Liver (tissue), 9 donors: ENCODE results near the gene TOP1. TPM values are rescaled to one million over a fixed set of nuclear protein-coding genes. Genes with fewer than 3 reads are reported as not detected.

Experiments used
- DNase-seq: peaks from one replicate; pipeline ENCODE4 v3.0.0-alpha.2; 2017; ENCODE audit warnings: low spot score
- H3K27ac ChIP-seq, 2 donors: one replicate each; pipeline ENCODE4 v1.7.0; 2013; ENCODE audit warnings: inconsistent platforms in 2 of 2, low read length in 2 of 2, control low read depth in 1 of 2, low read depth in 1 of 2, mild to moderate bottlenecking in 1 of 2
- H3K27me3 ChIP-seq, 4 donors: one replicate each; pipeline versions ENCODE4 v1.6.1 to v1.7.0; 2013; ENCODE audit warnings: low read length in 3 of 4, inconsistent platforms in 1 of 4, mild to moderate bottlenecking in 1 of 4, moderate library complexity in 1 of 4; ENCODE audit not compliant: control insufficient read depth in 4 of 4, insufficient read depth in 4 of 4
- H3K36me3 ChIP-seq, 4 donors: one replicate each; pipeline versions ENCODE4 v1.6.1 to v1.7.0; 2013; ENCODE audit warnings: low read length in 3 of 4, mild to moderate bottlenecking in 3 of 4, low read depth in 1 of 4, moderate library complexity in 1 of 4; ENCODE audit not compliant: control insufficient read depth in 4 of 4, insufficient read depth in 3 of 4
- H3K4me1 ChIP-seq, 4 donors: one replicate each; pipeline versions ENCODE4 v1.6.1 to v1.7.0; 2013; ENCODE audit warnings: low read length in 3 of 4, mild to moderate bottlenecking in 3 of 4, moderate library complexity in 1 of 4; ENCODE audit not compliant: control insufficient read depth in 4 of 4, insufficient read depth in 4 of 4
- H3K4me3 ChIP-seq, 3 donors: one replicate each; pipeline versions ENCODE4 v1.6.1 to v1.7.0; 2013; ENCODE audit warnings: low read length in 3 of 3, control low read depth in 1 of 3, low read depth in 1 of 3, mild to moderate bottlenecking in 1 of 3
- H3K9ac ChIP-seq, 2 donors: one replicate each; pipeline ENCODE4 v1.7.0; 2013; ENCODE audit warnings: low read length in 2 of 2, mild to moderate bottlenecking in 2 of 2, moderate library complexity in 2 of 2, control low read depth in 1 of 2, low read depth in 1 of 2
- H3K9me3 ChIP-seq, 4 donors: one replicate each; pipeline versions ENCODE4 v1.6.1 to v1.7.0; 2013; ENCODE audit warnings: low read length in 3 of 4; ENCODE audit not compliant: control insufficient read depth in 4 of 4
- EGR1 ChIP-seq, 2 donors: IDR thresholded peaks; 2 replicates each; pipeline ENCODE4 v1.6.1; 2016 to 2018; ENCODE audit warnings: antibody characterized with exemption in 2 of 2, low read depth in 2 of 2
- FOXA1 ChIP-seq: IDR thresholded peaks from 2 replicates; pipeline ENCODE4 v1.6.1; 2016; ENCODE audit warnings: antibody characterized with exemption
- FOXA2 ChIP-seq: IDR thresholded peaks from 2 replicates; pipeline ENCODE4 v1.6.1; 2016; ENCODE audit warnings: antibody characterized with exemption
- GABPA ChIP-seq, 2 donors: IDR thresholded peaks in 1 of 2; conservative IDR thresholded peaks in 1 of 2; 2 replicates each; pipeline ENCODE4 v1.6.1; 2016; ENCODE audit warnings: antibody characterized with exemption in 2 of 2, mild to moderate bottlenecking in 1 of 2, moderate library complexity in 1 of 2
- HNF4A ChIP-seq, 2 donors: conservative IDR thresholded peaks; 2 replicates each; pipeline ENCODE4 v1.6.1; 2016; ENCODE audit warnings: antibody characterized with exemption in 2 of 2, mild to moderate bottlenecking in 2 of 2
- HNF4G ChIP-seq: IDR thresholded peaks from 2 replicates; pipeline ENCODE4 v1.6.1; 2016; ENCODE audit warnings: antibody characterized with exemption
- JUND ChIP-seq, 2 donors: IDR thresholded peaks; 2 replicates each; pipeline ENCODE4 v1.6.1; 2016; ENCODE audit warnings: antibody characterized with exemption in 2 of 2
- RAD21 ChIP-seq, 2 donors: IDR thresholded peaks; 2 replicates each; pipeline ENCODE4 v1.6.1; 2016; ENCODE audit warnings: antibody characterized with exemption in 2 of 2, mild to moderate bottlenecking in 2 of 2
- RXRA ChIP-seq, 2 donors: IDR thresholded peaks; 2 replicates each; pipeline ENCODE4 v1.6.1; 2017 to 2018; ENCODE audit warnings: antibody characterized with exemption in 2 of 2, mild to moderate bottlenecking in 1 of 2
- TAF1 ChIP-seq: conservative IDR thresholded peaks from 2 replicates; pipeline ENCODE4 v1.6.1; 2016; ENCODE audit warnings: antibody characterized with exemption, mild to moderate bottlenecking
- WGBS: extraction: QIAGEN DNeasy Blood & Tissue Kit; methylation state at CpG from one replicate; pipeline ENCODE4 v1.1.7; 2013; 5-methylcytosine and 5-hydroxymethylcytosine counted together
- polyA plus RNA-seq, 2 donors: library from polyadenylated mRNA; stranded (reverse) in 1 of 2; unstranded in 1 of 2; fragments of 200-250 nt in 1 of 2; fragments of >200 nt in 1 of 2; fragmentation: Nextera tagmentation in 1 of 2; extraction: Ambion mirVana in 1 of 2; gene quantifications; one replicate each; pipeline versions ENCODE4 v1.2.1 to v1.2.3, GENCODE V29; 2013 to 2015
- total RNA-seq, 2 donors: library from RNA; depleted of rRNA; stranded (reverse); fragments of >200 nt; gene quantifications; one replicate each; pipeline ENCODE4 v1.2.3, GENCODE V29; 2014
- TF ChIP-seq, protein P1 (sequence below): IDR thresholded peaks from 2 replicates; pipeline ENCODE4 v1.6.1; 2016; ENCODE audit warnings: antibody characterized with exemption
- TF ChIP-seq, protein P2 (sequence below): fragments of 150-350 bp; IDR thresholded peaks from 2 replicates; pipeline ENCODE4 v1.5.1; 2017; ENCODE audit warnings: improper control_type of control experiment, low read depth, low read length; ENCODE audit not compliant: missing input control
- TF ChIP-seq, protein P3 (sequence below): IDR thresholded peaks from 2 replicates; pipeline ENCODE4 v1.6.1; 2016; ENCODE audit warnings: antibody characterized with exemption
- TF ChIP-seq, protein P4 (sequence below): IDR thresholded peaks from 2 replicates; pipeline ENCODE4 v1.6.1; 2016; ENCODE audit warnings: antibody characterized with exemption
- TF ChIP-seq, protein P5 (sequence below): IDR thresholded peaks from 2 replicates; pipeline ENCODE4 v1.6.1; 2016; ENCODE audit warnings: antibody characterized with exemption, mild to moderate bottlenecking
- donor health status: healthy.
- donor health status: healthy.
- donor health status: healthy.
- donor health status: healthy.
- donor health status: healthy.

The TOP1 gene
- total and polyA plus RNA-seq, 4 donors, result 13.7 to 62.1 (median 19.4) TPM

DNA sequence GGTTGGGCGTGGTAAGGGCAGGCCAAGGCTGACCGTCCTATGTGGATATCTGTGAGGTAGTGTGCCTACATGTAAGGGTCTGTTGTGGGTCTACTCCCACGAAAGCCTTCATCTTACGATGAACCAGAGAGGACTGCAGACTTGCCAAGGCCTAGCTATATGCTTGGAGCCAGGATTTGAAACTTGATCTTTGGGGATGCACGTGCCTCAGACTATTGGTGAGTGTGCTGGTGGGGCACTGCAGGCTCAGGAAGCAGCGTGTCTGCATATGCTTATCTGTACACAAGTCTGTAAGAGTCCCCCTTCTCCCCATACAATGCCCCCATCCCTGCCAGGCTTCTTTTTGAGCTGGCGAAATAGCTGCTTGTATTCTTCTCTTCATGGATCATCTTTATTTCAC lies 126.6 kb downstream of the TOP1 start:
- H3K9me3 ChIP-seq, result no peaks in the 10 kb centered on the region
- no peak overlapping the region for H3K4me3 ChIP-seq
- TF ChIP-seq, protein P1, sequence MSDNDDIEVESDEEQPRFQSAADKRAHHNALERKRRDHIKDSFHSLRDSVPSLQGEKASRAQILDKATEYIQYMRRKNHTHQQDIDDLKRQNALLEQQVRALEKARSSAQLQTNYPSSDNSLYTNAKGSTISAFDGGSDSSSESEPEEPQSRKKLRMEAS, result no peak
- TF ChIP-seq FOXA2 (no peak), TAF1 (no peak), RXRA (IDR thresholded peaks at IDR 0.05) (no peak), JUND (IDR thresholded peaks at IDR 0.05) (no peak), FOXA1 (no peak), HNF4G (no peak), EGR1 (IDR thresholded peaks at IDR 0.05; ENCODE audit: low read depth in 2 of 2) (no peak), RAD21 (IDR thresholded peaks at IDR 0.05) (no peak), HNF4A (conservative IDR thresholded peaks at IDR 0.05) (no peak)
- TF ChIP-seq, protein P2, sequence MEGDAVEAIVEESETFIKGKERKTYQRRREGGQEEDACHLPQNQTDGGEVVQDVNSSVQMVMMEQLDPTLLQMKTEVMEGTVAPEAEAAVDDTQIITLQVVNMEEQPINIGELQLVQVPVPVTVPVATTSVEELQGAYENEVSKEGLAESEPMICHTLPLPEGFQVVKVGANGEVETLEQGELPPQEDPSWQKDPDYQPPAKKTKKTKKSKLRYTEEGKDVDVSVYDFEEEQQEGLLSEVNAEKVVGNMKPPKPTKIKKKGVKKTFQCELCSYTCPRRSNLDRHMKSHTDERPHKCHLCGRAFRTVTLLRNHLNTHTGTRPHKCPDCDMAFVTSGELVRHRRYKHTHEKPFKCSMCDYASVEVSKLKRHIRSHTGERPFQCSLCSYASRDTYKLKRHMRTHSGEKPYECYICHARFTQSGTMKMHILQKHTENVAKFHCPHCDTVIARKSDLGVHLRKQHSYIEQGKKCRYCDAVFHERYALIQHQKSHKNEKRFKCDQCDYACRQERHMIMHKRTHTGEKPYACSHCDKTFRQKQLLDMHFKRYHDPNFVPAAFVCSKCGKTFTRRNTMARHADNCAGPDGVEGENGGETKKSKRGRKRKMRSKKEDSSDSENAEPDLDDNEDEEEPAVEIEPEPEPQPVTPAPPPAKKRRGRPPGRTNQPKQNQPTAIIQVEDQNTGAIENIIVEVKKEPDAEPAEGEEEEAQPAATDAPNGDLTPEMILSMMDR, result no peak
- TF ChIP-seq, protein P3, sequence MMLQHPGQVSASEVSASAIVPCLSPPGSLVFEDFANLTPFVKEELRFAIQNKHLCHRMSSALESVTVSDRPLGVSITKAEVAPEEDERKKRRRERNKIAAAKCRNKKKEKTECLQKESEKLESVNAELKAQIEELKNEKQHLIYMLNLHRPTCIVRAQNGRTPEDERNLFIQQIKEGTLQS, result no peak
- TF ChIP-seq, protein P4, sequence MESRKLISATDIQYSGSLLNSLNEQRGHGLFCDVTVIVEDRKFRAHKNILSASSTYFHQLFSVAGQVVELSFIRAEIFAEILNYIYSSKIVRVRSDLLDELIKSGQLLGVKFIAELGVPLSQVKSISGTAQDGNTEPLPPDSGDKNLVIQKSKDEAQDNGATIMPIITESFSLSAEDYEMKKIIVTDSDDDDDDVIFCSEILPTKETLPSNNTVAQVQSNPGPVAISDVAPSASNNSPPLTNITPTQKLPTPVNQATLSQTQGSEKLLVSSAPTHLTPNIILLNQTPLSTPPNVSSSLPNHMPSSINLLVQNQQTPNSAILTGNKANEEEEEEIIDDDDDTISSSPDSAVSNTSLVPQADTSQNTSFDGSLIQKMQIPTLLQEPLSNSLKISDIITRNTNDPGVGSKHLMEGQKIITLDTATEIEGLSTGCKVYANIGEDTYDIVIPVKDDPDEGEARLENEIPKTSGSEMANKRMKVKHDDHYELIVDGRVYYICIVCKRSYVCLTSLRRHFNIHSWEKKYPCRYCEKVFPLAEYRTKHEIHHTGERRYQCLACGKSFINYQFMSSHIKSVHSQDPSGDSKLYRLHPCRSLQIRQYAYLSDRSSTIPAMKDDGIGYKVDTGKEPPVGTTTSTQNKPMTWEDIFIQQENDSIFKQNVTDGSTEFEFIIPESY, result no peak
- TF ChIP-seq, protein P5, sequence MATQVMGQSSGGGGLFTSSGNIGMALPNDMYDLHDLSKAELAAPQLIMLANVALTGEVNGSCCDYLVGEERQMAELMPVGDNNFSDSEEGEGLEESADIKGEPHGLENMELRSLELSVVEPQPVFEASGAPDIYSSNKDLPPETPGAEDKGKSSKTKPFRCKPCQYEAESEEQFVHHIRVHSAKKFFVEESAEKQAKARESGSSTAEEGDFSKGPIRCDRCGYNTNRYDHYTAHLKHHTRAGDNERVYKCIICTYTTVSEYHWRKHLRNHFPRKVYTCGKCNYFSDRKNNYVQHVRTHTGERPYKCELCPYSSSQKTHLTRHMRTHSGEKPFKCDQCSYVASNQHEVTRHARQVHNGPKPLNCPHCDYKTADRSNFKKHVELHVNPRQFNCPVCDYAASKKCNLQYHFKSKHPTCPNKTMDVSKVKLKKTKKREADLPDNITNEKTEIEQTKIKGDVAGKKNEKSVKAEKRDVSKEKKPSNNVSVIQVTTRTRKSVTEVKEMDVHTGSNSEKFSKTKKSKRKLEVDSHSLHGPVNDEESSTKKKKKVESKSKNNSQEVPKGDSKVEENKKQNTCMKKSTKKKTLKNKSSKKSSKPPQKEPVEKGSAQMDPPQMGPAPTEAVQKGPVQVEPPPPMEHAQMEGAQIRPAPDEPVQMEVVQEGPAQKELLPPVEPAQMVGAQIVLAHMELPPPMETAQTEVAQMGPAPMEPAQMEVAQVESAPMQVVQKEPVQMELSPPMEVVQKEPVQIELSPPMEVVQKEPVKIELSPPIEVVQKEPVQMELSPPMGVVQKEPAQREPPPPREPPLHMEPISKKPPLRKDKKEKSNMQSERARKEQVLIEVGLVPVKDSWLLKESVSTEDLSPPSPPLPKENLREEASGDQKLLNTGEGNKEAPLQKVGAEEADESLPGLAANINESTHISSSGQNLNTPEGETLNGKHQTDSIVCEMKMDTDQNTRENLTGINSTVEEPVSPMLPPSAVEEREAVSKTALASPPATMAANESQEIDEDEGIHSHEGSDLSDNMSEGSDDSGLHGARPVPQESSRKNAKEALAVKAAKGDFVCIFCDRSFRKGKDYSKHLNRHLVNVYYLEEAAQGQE, result no peak
- no peak overlapping the region for H3K9ac ChIP-seq
- WGBS, result 91% methylated on average over 7 of the region's 7 CpGs
- H3K27me3 ChIP-seq, result no peaks in the 10 kb centered on the region
- peaks cover 0 to 2% (median 0%) of the 10 kb centered on the region in 4 donors for H3K36me3 ChIP-seq
- peaks cover 0 to 8% (median 1%) of the 10 kb centered on the region in 4 donors for H3K4me1 ChIP-seq
- H3K27ac ChIP-seq, result no peak overlapping the region
- DNase-seq, result no peak

DNA sequence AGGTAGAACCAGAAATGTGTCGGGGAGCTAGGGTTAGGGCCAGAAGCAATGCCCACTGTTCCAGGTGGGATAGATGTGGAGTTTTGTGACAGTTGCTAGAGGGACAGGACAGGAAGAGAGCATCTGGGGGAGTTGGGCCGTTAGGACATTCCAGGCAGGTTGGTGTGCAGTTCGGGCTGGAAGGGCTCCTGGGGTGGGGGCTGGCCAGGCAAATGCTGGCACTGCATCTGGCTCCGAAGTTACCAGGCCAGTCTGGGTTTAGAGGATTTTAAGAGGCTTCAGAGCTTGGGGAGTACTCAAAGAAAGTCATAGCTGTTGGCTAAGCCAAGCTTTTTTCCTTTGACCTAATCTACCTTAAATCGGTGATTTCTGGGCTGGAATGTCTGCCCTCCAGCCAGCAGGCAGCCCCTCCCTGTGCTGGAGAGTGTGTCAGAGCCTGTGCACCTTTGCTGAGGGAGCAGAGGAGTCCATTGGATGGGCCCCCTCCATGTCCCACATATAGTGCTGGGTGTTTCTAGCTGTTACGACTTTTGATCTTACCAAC lies 129.5 kb downstream of the TOP1 start:
- Histone ChIP-seq H3K9ac (peak overlapping the region in 1 of 2 donors; percentile 9), H3K27ac (no peak overlapping the region), H3K4me1 (peaks cover 0 to 8% (median 1%) of the 10 kb centered on the region in 4 donors), H3K9me3 (no peaks in the 10 kb centered on the region), H3K36me3 (peaks cover 0 to 2% (median under 1%) of the 10 kb centered on the region in 4 donors), H3K4me3 (no peak overlapping the region), H3K27me3 (no peaks in the 10 kb centered on the region)
- WGBS, result 89% methylated on average over 6 of the region's 6 CpGs
- TF ChIP-seq EGR1 (IDR thresholded peaks at IDR 0.05; ENCODE audit: low read depth in 2 of 2) (no peak), HNF4G (no peak), GABPA (IDR thresholded peaks at IDR 0.05 in 1 of 2, conservative IDR thresholded peaks at IDR 0.05 in 1 of 2) (no peak), TAF1 (no peak)
- TF ChIP-seq, protein P3, result no peak
- TF ChIP-seq, protein P1, result no peak
- no peak for DNase-seq
